HepG2 (cell line): ENCODE data around the gene GNG4. TPM values are rescaled to one million over a fixed set of nuclear protein-coding genes. Genes with fewer than 3 reads are reported as not detected.

ENCODE experiments used
- ARNT2 ChIP-seq: sonication (generic); formaldehyde crosslinking; IDR thresholded peaks from 2 replicates; pipeline ENCODE4 v1.8.0; 2022; ENCODE audit warnings: mild to moderate bottlenecking, low read depth, missing genetic modification reagents, moderate library complexity
- CENPT ChIP-seq: sonication (generic); formaldehyde crosslinking; IDR thresholded peaks from 2 replicates; pipeline ENCODE4 v1.8.0; 2022; ENCODE audit warnings: low read depth, mild to moderate bottlenecking, moderate library complexity, missing genetic modification reagents
- EZH2 ChIP-seq: conservative IDR thresholded peaks from 2 replicates; pipeline ENCODE4 v1.6.1; 2012; ENCODE audit warnings: mild to moderate bottlenecking, low read depth, low read length, moderate library complexity
- GATAD1 ChIP-seq: IDR thresholded peaks from 2 replicates; pipeline ENCODE4 v1.6.1; 2016; ENCODE audit warnings: missing genetic modification reagents, missing compliant biosample characterization
- HIVEP1 ChIP-seq: sonication (generic); formaldehyde crosslinking; IDR thresholded peaks from 2 replicates; pipeline ENCODE4 v1.4.0; 2020; ENCODE audit warnings: mild to moderate bottlenecking, missing genetic modification reagents
- HNRNPUL1 ChIP-seq: fragments of 200-400 bp; formaldehyde crosslinking; IDR thresholded peaks from 2 replicates; pipeline ENCODE4 v1.6.1; 2017; ENCODE audit warnings: low read depth, mild to moderate bottlenecking, low read length, moderate library complexity
- MAFK ChIP-seq, 2 experiments: IDR thresholded peaks in 1 of 2; conservative IDR thresholded peaks in 1 of 2; 2 replicates each; pipeline ENCODE4 v1.6.1; 2011; ENCODE audit warnings: improper control_type of control experiment in 2 of 2, low read length in 2 of 2
- MAZ ChIP-seq, 2 experiments: sonication (generic) in 1 of 2; formaldehyde crosslinking in 1 of 2; IDR thresholded peaks; 2 replicates each; pipeline versions ENCODE4 v1.5.0 to v1.6.1; 2012 to 2020; ENCODE audit warnings: low read depth in 2 of 2, mild to moderate bottlenecking in 2 of 2, borderline replicate concordance in 1 of 2, improper control_type of control experiment in 1 of 2, low read length in 1 of 2, missing genetic modification reagents in 1 of 2, moderate library complexity in 1 of 2
- NPAS2 ChIP-seq: sonication (generic); formaldehyde crosslinking; IDR thresholded peaks from 2 replicates; pipeline ENCODE4 v1.8.0; 2022; ENCODE audit warnings: mild to moderate bottlenecking, missing genetic modification reagents, borderline replicate concordance
- POLR2A ChIP-seq, 2 experiments: IDR thresholded peaks; 2 replicates each; pipeline ENCODE4 v1.6.1; 2011; ENCODE audit warnings: low read depth in 2 of 2, low read length in 2 of 2, mild to moderate bottlenecking in 1 of 2, moderate library complexity in 1 of 2; ENCODE audit not compliant: insufficient read depth in 1 of 2
- SAFB2 ChIP-seq: sonication (generic); formaldehyde crosslinking; IDR thresholded peaks from 2 replicates; pipeline ENCODE4 v1.5.1; 2020; ENCODE audit warnings: missing genetic modification reagents, low read depth, mild to moderate bottlenecking, borderline replicate concordance
- SMAD1 ChIP-seq: sonication (generic); formaldehyde crosslinking; IDR thresholded peaks from 2 replicates; pipeline ENCODE4 v1.4.0; 2020; ENCODE audit warnings: missing genetic modification reagents, low read depth, mild to moderate bottlenecking, borderline replicate concordance
- YEATS2 ChIP-seq: sonication (generic); formaldehyde crosslinking; IDR thresholded peaks from 2 replicates; pipeline ENCODE4 v1.4.0; 2020; ENCODE audit warnings: missing genetic modification reagents, borderline replicate concordance
- ZC3H13 ChIP-seq: sonication (generic); formaldehyde crosslinking; IDR thresholded peaks from 2 replicates; pipeline ENCODE4 v1.8.1; 2023; ENCODE audit warnings: mild to moderate bottlenecking, missing genetic modification reagents, moderate library complexity
- polyA plus RNA-seq, 8 experiments: library from polyadenylated mRNA; depleted of rRNA in 3 of 8; stranded (reverse) in 7 of 8; unstranded in 1 of 8; fragments of >200 nt; fragmentation: Illumina TruSeq in 4 of 8; extraction: Trizol in 4 of 8; gene quantifications; 2 replicates each; pipeline versions ENCODE4 v1.2.1 to v1.2.3, GENCODE V29; 2011 to 2016; ENCODE audit warnings: low read depth in 4 of 8, missing spikeins in 1 of 8, mixed read lengths in 1 of 8; ENCODE audit not compliant: insufficient read depth in 1 of 8
- total RNA-seq, 5 experiments: library from RNA; depleted of rRNA; stranded (reverse); fragments of >200 nt; fragmentation: Illumina TruSeq; extraction: Trizol; gene quantifications; 2 replicates each; pipeline ENCODE4 v1.2.3, GENCODE V29; 2016; ENCODE audit warnings: low read depth in 1 of 5
- TF ChIP-seq, protein P1 (sequence below): sonication (generic); formaldehyde crosslinking; conservative IDR thresholded peaks from 2 replicates; pipeline ENCODE4 v1.4.0; 2020; ENCODE audit warnings: missing genetic modification reagents
- TF ChIP-seq, protein P2 (sequence below): sonication (generic); formaldehyde crosslinking; IDR thresholded peaks from 2 replicates; pipeline ENCODE4 v1.8.1; 2023; ENCODE audit warnings: missing genetic modification reagents, mild to moderate bottlenecking, borderline replicate concordance
- TF ChIP-seq, protein P3 (sequence below): sonication (generic); formaldehyde crosslinking; IDR thresholded peaks from 2 replicates; pipeline ENCODE4 v1.4.0; 2020; ENCODE audit warnings: missing genetic modification reagents, borderline replicate concordance
- TF ChIP-seq, protein P4 (sequence below): sonication (generic); formaldehyde crosslinking; IDR thresholded peaks from 2 replicates; pipeline ENCODE4 v1.4.0; 2020; ENCODE audit warnings: missing genetic modification reagents
- TF ChIP-seq, protein P5 (sequence below): sonication (generic); formaldehyde crosslinking; IDR thresholded peaks from 2 replicates; pipeline ENCODE4 v1.5.1; 2020; ENCODE audit warnings: missing genetic modification reagents, mild to moderate bottlenecking, borderline replicate concordance

GNG4 gene
- total and polyA plus RNA-seq, 2 of the 13 experiments (the other 11 are each of a cell fraction or from before 2014, with no cell fraction given) = 27.1 to 69.5 TPM

DNA sequence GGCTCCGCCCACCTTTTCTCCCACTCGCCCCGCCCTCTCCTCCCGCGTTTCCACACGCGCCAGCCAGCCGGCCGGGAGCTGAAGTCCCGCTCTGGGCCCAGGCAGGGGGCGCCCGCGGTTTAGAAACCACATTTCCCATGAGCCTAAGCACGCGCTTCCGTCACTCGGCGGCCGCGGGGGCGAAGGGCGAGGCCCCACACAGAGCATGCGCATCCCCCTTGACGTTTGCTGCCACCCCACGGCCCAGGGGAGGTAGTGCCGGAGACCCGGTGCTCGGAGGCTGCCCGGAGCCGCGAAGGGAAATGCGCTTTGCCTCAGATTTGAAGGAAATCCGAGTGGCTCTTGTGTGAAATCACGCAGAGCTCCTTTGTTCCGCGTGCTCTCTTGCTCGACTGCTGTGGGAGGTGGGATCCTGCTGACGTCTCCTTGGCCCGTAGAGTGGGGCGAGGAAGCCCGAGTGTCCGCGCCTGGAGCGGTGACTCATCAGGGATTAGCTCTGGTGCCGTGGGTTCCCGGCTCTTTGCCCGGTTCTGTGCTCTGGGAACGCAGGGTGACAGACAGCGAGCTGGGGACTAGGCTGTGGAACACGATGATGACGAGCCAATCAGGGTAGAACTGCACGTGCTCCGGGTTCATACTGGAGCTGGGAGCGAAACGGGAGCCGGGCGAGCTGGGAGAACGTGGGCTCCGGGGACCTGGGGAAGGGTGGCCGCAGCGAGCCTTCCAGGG, 144.9 kb downstream of the GNG4 start (continued):
- peak; percentile 83 for TF ChIP-seq MAZ (IDR thresholded peaks at IDR 0.05; ENCODE audit: borderline replicate concordance, low read depth, low read length)
- peak; percentile 83 for TF ChIP-seq MAZ (CRISPR knock-in tag; IDR thresholded peaks at IDR 0.05; ENCODE audit: low read depth)
- peak; percentile 94 for TF ChIP-seq HIVEP1 (CRISPR knock-in tag)
- TF ChIP-seq, protein P1, sequence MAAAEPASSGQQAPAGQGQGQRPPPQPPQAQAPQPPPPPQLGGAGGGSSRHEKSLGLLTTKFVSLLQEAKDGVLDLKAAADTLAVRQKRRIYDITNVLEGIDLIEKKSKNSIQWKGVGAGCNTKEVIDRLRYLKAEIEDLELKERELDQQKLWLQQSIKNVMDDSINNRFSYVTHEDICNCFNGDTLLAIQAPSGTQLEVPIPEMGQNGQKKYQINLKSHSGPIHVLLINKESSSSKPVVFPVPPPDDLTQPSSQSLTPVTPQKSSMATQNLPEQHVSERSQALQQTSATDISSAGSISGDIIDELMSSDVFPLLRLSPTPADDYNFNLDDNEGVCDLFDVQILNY (CRISPR knock-in tag) = no peak
- peak; percentile 47 to 63; a peak in 3 of 4 replicates for TF ChIP-seq POLR2A (IDR thresholded peaks at IDR 0.05; ENCODE audit: insufficient read depth in 1 of 2, low read depth in 2 of 2, low read length in 2 of 2)
- peak; percentile 75 for TF ChIP-seq YEATS2
- TF ChIP-seq, protein P2, sequence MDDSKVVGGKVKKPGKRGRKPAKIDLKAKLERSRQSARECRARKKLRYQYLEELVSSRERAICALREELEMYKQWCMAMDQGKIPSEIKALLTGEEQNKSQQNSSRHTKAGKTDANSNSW (CRISPR knock-in tag) = no peak
- TF ChIP-seq CENPT (CRISPR knock-in tag) = no peak
- TF ChIP-seq ARNT2 (CRISPR knock-in tag) = peak; percentile 12; the same call in 1 of the 2 replicates
- TF ChIP-seq HNRNPUL1 = peak; percentile 32; the same call in 1 of the 2 replicates
- TF ChIP-seq MAFK (conservative IDR thresholded peaks at IDR 0.05 in 1 of 2, IDR thresholded peaks at IDR 0.05 in 1 of 2; ENCODE audit: low read length in 2 of 2) = no peak
- TF ChIP-seq EZH2 = no peak
- TF ChIP-seq, protein P3, sequence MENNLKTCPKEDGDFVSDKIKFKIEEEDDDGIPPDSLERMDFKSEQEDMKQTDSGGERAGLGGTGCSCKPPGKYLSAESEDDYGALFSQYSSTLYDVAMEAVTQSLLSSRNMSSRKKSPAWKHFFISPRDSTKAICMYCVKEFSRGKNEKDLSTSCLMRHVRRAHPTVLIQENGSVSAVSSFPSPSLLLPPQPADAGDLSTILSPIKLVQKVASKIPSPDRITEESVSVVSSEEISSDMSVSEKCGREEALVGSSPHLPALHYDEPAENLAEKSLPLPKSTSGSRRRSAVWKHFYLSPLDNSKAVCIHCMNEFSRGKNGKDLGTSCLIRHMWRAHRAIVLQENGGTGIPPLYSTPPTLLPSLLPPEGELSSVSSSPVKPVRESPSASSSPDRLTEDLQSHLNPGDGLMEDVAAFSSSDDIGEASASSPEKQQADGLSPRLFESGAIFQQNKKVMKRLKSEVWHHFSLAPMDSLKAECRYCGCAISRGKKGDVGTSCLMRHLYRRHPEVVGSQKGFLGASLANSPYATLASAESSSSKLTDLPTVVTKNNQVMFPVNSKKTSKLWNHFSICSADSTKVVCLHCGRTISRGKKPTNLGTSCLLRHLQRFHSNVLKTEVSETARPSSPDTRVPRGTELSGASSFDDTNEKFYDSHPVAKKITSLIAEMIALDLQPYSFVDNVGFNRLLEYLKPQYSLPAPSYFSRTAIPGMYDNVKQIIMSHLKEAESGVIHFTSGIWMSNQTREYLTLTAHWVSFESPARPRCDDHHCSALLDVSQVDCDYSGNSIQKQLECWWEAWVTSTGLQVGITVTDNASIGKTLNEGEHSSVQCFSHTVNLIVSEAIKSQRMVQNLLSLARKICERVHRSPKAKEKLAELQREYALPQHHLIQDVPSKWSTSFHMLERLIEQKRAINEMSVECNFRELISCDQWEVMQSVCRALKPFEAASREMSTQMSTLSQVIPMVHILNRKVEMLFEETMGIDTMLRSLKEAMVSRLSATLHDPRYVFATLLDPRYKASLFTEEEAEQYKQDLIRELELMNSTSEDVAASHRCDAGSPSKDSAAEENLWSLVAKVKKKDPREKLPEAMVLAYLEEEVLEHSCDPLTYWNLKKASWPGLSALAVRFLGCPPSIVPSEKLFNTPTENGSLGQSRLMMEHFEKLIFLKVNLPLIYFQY (CRISPR knock-in tag) = no peak; the same call in 1 of the 2 replicates
- TF ChIP-seq, protein P4, sequence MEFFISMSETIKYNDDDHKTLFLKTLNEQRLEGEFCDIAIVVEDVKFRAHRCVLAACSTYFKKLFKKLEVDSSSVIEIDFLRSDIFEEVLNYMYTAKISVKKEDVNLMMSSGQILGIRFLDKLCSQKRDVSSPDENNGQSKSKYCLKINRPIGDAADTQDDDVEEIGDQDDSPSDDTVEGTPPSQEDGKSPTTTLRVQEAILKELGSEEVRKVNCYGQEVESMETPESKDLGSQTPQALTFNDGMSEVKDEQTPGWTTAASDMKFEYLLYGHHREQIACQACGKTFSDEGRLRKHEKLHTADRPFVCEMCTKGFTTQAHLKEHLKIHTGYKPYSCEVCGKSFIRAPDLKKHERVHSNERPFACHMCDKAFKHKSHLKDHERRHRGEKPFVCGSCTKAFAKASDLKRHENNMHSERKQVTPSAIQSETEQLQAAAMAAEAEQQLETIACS = no peak; the same call in 1 of the 2 replicates
- TF ChIP-seq, protein P5, sequence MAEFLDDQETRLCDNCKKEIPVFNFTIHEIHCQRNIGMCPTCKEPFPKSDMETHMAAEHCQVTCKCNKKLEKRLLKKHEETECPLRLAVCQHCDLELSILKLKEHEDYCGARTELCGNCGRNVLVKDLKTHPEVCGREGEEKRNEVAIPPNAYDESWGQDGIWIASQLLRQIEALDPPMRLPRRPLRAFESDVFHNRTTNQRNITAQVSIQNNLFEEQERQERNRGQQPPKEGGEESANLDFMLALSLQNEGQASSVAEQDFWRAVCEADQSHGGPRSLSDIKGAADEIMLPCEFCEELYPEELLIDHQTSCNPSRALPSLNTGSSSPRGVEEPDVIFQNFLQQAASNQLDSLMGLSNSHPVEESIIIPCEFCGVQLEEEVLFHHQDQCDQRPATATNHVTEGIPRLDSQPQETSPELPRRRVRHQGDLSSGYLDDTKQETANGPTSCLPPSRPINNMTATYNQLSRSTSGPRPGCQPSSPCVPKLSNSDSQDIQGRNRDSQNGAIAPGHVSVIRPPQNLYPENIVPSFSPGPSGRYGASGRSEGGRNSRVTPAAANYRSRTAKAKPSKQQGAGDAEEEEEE (CRISPR knock-in tag) = no peak
- TF ChIP-seq ZC3H13 (CRISPR knock-in tag) = peak; percentile 65; the same call in 1 of the 2 replicates
- TF ChIP-seq NPAS2 (CRISPR knock-in tag) = no peak
- TF ChIP-seq GATAD1 = peak; percentile 83
- peak; percentile 9; the same call in 1 of the 2 replicates for TF ChIP-seq SAFB2 (CRISPR knock-in tag)
- TF ChIP-seq SMAD1 = peak; percentile 96
